HepG2 (cell line): ENCODE data around the gene PROX1. TPM values are rescaled to one million over a fixed set of nuclear protein-coding genes. Genes with fewer than 3 reads are reported as not detected.
A peak's percentile ranks its signal among the peaks of the same experiment; 100 is the strongest.

Experiments used
- ETV5 ChIP-seq: IDR thresholded peaks from 2 replicates; pipeline ENCODE4 v1.6.1; 2018; ENCODE audit warnings: missing biosample characterization, missing genetic modification reagents, inconsistent platforms, borderline replicate concordance
- IRX3 ChIP-seq: sonication (generic); formaldehyde crosslinking; IDR thresholded peaks from 2 replicates; pipeline ENCODE4 v1.8.1; 2023; ENCODE audit warnings: mild to moderate bottlenecking, low read depth, missing genetic modification reagents, borderline replicate concordance
- ISX ChIP-seq: sonication (generic); formaldehyde crosslinking; conservative IDR thresholded peaks from 2 replicates; pipeline ENCODE4 v1.5.0; 2020; ENCODE audit warnings: missing genetic modification reagents
- NFKBIZ ChIP-seq: IDR thresholded peaks from 2 replicates; pipeline ENCODE4 v1.6.1; 2018; ENCODE audit warnings: missing genetic modification reagents, missing compliant biosample characterization
- NR2C2 ChIP-seq: sonication (generic); formaldehyde crosslinking; IDR thresholded peaks from 2 replicates; pipeline ENCODE4 v1.4.0; 2020; ENCODE audit warnings: missing genetic modification reagents, mild to moderate bottlenecking, moderate library complexity, borderline replicate concordance
- PHF21A ChIP-seq: sonication (generic); formaldehyde crosslinking; IDR thresholded peaks from 2 replicates; pipeline ENCODE4 v1.5.0; 2020; ENCODE audit warnings: mild to moderate bottlenecking, missing genetic modification reagents
- POGZ ChIP-seq: sonication (generic); formaldehyde crosslinking; IDR thresholded peaks from 2 replicates; pipeline ENCODE4 v1.4.0; 2020; ENCODE audit warnings: mild to moderate bottlenecking, missing genetic modification reagents
- SATB2 ChIP-seq: sonication (generic); formaldehyde crosslinking; IDR thresholded peaks from 2 replicates; pipeline ENCODE4 v1.5.0; 2020; ENCODE audit warnings: missing genetic modification reagents
- TBL1XR1 ChIP-seq: fragments of 150-350 bp; IDR thresholded peaks from 2 replicates; pipeline ENCODE4 v1.6.1; 2014; ENCODE audit warnings: borderline replicate concordance, low read length; ENCODE audit not compliant: partially characterized antibody
- ZNF224 ChIP-seq: sonication (generic); formaldehyde crosslinking; IDR thresholded peaks from 2 replicates; pipeline ENCODE4 v1.5.0; 2020; ENCODE audit warnings: mild to moderate bottlenecking, missing genetic modification reagents
- ZNF570 ChIP-seq: sonication (generic); formaldehyde crosslinking; IDR thresholded peaks from 2 replicates; pipeline ENCODE4 v1.4.0; 2020; ENCODE audit warnings: mild to moderate bottlenecking, missing genetic modification reagents, borderline replicate concordance
- ZNF724P ChIP-seq: sonication (generic); formaldehyde crosslinking; IDR thresholded peaks from 2 replicates; pipeline ENCODE4 v1.8.0; 2022; ENCODE audit warnings: missing genetic modification reagents, borderline replicate concordance
- ZNF746 ChIP-seq: sonication (generic); formaldehyde crosslinking; IDR thresholded peaks from 2 replicates; pipeline ENCODE4 v1.8.0; 2022; ENCODE audit warnings: mild to moderate bottlenecking, missing genetic modification reagents
- ZNF773 ChIP-seq: sonication (generic); formaldehyde crosslinking; IDR thresholded peaks from 2 replicates; pipeline ENCODE4 v1.4.0; 2020; ENCODE audit warnings: missing genetic modification reagents, borderline replicate concordance
- ZNF879 ChIP-seq: sonication (generic); formaldehyde crosslinking; IDR thresholded peaks from 2 replicates; pipeline ENCODE4 v1.8.1; 2023; ENCODE audit warnings: missing genetic modification reagents
- polyA plus RNA-seq, 8 experiments: library from polyadenylated mRNA; depleted of rRNA in 3 of 8; stranded (reverse) in 7 of 8; unstranded in 1 of 8; fragments of >200 nt; fragmentation: Illumina TruSeq in 4 of 8; extraction: Trizol in 4 of 8; gene quantifications; 2 replicates each; pipeline versions ENCODE4 v1.2.1 to v1.2.3, GENCODE V29; 2011 to 2016; ENCODE audit warnings: low read depth in 4 of 8, missing spikeins in 1 of 8, mixed read lengths in 1 of 8; ENCODE audit not compliant: insufficient read depth in 1 of 8
- total RNA-seq, 5 experiments: library from RNA; depleted of rRNA; stranded (reverse); fragments of >200 nt; fragmentation: Illumina TruSeq; extraction: Trizol; gene quantifications; 2 replicates each; pipeline ENCODE4 v1.2.3, GENCODE V29; 2016; ENCODE audit warnings: low read depth in 1 of 5
- TF ChIP-seq, protein P1 (sequence below): sonication (generic); formaldehyde crosslinking; IDR thresholded peaks from 2 replicates; pipeline ENCODE4 v1.8.0; 2022; ENCODE audit warnings: missing genetic modification reagents, mild to moderate bottlenecking, moderate library complexity, borderline replicate concordance
- TF ChIP-seq, protein P2 (sequence below): sonication (generic); formaldehyde crosslinking; IDR thresholded peaks from 2 replicates; pipeline ENCODE4 v1.4.0; 2020; ENCODE audit warnings: missing genetic modification reagents
- TF ChIP-seq, protein P3 (sequence below): IDR thresholded peaks from 2 replicates; pipeline ENCODE4 v1.6.1; 2016; ENCODE audit warnings: low read depth
- TF ChIP-seq, protein P4 (sequence below): sonication (generic); IDR thresholded peaks from 2 replicates; pipeline ENCODE4 v1.6.1; 2016; ENCODE audit warnings: low read depth, borderline replicate concordance
- TF ChIP-seq, protein P5 (sequence below): sonication (generic); formaldehyde crosslinking; IDR thresholded peaks from 2 replicates; pipeline ENCODE4 v1.4.0; 2020; ENCODE audit warnings: missing genetic modification reagents, borderline replicate concordance
- TF ChIP-seq, protein P6 (sequence below): sonication (generic); formaldehyde crosslinking; IDR thresholded peaks from 2 replicates; pipeline ENCODE4 v1.4.0; 2020; ENCODE audit warnings: missing genetic modification reagents, low read depth, mild to moderate bottlenecking, borderline replicate concordance

The PROX1 gene
- total and polyA plus RNA-seq, 2 of the 13 experiments (the other 11 are each of a cell fraction or from before 2014, with no cell fraction given), result 12.3 to 30.2 TPM

DNA sequence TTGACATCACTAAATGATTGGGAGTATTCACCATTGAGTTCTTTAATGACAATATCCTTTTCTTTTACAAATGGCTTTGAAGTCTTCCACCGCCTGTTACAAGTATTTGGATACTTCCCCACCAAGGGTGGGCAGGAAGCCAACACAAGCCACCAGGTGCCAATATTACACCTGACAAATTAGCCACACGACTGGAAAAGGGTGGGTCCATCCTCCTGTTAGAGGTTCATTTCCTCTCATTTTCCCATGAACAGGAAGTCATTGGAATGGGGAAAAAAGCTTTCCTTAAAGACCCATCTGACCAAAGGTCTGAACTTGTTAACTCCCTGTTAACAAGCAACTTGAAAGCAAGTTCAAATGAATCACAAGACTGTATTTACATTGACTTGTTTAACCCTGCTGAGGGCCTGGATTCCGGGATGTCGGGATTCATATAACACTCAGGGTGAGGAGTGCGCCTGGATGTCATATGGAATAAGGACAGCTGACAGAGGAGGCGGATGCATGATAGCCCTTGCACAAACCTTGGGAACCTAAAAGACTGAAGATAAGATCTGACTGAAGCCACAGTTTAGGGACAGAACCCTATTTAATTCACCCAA lies 40.5 kb upstream of the PROX1 start (continued):
- TF ChIP-seq, protein P1, sequence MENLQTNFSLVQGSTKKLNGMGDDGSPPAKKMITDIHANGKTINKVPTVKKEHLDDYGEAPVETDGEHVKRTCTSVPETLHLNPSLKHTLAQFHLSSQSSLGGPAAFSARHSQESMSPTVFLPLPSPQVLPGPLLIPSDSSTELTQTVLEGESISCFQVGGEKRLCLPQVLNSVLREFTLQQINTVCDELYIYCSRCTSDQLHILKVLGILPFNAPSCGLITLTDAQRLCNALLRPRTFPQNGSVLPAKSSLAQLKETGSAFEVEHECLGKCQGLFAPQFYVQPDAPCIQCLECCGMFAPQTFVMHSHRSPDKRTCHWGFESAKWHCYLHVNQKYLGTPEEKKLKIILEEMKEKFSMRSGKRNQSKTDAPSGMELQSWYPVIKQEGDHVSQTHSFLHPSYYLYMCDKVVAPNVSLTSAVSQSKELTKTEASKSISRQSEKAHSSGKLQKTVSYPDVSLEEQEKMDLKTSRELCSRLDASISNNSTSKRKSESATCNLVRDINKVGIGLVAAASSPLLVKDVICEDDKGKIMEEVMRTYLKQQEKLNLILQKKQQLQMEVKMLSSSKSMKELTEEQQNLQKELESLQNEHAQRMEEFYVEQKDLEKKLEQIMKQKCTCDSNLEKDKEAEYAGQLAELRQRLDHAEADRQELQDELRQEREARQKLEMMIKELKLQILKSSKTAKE (CRISPR knock-in tag), result no peak
- TF ChIP-seq ZNF746, result no peak
- TF ChIP-seq ISX (CRISPR knock-in tag), result no peak
- TF ChIP-seq, protein P2, sequence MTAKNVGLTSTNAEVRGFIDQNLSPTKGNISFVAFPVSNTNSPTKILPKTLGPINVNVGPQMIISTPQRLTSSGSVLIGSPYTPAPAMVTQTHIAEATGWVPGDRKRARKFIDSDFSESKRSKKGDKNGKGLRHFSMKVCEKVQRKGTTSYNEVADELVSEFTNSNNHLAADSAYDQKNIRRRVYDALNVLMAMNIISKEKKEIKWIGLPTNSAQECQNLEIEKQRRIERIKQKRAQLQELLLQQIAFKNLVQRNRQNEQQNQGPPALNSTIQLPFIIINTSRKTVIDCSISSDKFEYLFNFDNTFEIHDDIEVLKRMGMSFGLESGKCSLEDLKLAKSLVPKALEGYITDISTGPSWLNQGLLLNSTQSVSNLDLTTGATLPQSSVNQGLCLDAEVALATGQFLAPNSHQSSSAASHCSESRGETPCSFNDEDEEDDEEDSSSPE, result no peak
- TF ChIP-seq ZNF773 (CRISPR knock-in tag), result no peak
- TF ChIP-seq NFKBIZ (CRISPR knock-in tag), result no peak
- no peak for TF ChIP-seq TBL1XR1
- 0 out of 2 replicates have a peak, but pooled peaks have one; percentile 25 for TF ChIP-seq POGZ
- no peak for TF ChIP-seq ZNF724P
- TF ChIP-seq, protein P3, sequence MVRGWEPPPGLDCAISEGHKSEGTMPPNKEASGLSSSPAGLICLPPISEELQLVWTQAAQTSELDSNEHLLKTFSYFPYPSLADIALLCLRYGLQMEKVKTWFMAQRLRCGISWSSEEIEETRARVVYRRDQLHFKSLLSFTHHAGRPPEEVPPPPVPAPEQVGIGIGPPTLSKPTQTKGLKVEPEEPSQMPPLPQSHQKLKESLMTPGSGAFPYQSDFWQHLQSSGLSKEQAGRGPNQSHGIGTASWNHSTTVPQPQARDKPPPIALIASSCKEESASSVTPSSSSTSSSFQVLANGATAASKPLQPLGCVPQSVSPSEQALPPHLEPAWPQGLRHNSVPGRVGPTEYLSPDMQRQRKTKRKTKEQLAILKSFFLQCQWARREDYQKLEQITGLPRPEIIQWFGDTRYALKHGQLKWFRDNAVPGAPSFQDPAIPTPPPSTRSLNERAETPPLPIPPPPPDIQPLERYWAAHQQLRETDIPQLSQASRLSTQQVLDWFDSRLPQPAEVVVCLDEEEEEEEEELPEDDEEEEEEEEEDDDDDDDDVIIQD (CRISPR knock-in tag), result 0 out of 2 replicates have a peak, but pooled peaks have one; percentile 83
- TF ChIP-seq, protein P4, sequence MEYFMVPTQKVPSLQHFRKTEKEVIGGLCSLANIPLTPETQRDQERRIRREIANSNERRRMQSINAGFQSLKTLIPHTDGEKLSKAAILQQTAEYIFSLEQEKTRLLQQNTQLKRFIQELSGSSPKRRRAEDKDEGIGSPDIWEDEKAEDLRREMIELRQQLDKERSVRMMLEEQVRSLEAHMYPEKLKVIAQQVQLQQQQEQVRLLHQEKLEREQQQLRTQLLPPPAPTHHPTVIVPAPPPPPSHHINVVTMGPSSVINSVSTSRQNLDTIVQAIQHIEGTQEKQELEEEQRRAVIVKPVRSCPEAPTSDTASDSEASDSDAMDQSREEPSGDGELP, result no peak
- TF ChIP-seq ETV5, result peak; percentile 11; the same call in 1 of the 2 replicates
- TF ChIP-seq PHF21A (CRISPR knock-in tag), result no peak
- TF ChIP-seq ZNF570 (CRISPR knock-in tag), result no peak
- TF ChIP-seq IRX3 (CRISPR knock-in tag), result no peak
- TF ChIP-seq, protein P5, sequence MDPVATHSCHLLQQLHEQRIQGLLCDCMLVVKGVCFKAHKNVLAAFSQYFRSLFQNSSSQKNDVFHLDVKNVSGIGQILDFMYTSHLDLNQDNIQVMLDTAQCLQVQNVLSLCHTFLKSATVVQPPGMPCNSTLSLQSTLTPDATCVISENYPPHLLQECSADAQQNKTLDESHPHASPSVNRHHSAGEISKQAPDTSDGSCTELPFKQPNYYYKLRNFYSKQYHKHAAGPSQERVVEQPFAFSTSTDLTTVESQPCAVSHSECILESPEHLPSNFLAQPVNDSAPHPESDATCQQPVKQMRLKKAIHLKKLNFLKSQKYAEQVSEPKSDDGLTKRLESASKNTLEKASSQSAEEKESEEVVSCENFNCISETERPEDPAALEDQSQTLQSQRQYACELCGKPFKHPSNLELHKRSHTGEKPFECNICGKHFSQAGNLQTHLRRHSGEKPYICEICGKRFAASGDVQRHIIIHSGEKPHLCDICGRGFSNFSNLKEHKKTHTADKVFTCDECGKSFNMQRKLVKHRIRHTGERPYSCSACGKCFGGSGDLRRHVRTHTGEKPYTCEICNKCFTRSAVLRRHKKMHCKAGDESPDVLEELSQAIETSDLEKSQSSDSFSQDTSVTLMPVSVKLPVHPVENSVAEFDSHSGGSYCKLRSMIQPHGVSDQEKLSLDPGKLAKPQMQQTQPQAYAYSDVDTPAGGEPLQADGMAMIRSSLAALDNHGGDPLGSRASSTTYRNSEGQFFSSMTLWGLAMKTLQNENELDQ (CRISPR knock-in tag), result no peak
- no peak for TF ChIP-seq ZNF224 (CRISPR knock-in tag)
- TF ChIP-seq, protein P6, sequence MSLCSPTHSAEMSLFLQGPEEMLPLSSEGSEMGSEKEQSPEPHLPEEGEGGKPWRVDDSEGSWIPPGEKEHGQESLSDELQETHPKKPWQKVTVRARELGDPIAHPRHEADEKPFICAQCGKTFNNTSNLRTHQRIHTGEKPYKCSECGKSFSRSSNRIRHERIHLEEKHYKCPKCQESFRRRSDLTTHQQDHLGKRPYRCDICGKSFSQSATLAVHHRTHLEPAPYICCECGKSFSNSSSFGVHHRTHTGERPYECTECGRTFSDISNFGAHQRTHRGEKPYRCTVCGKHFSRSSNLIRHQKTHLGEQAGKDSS, result no peak
- TF ChIP-seq SATB2 (CRISPR knock-in tag), result no peak
- no peak for TF ChIP-seq NR2C2 (CRISPR knock-in tag)
- TF ChIP-seq ZNF879 (CRISPR knock-in tag), result no peak
